GM19035 (cell line): ENCODE measurements around the gene KSR1.
"Not testable (repeated sequence)": the region's sequence is repeated elsewhere in the genome, so short reads cannot be mapped to it uniquely, and the experiment has no call there.

Experiments
- ATAC-seq: cut with Tn5 transposase; IDR thresholded peaks from one replicate; pipeline ENCODE4 v1.9.1; 2021; ENCODE audit not compliant: unreplicated experiment

The KSR1 gene

GRCh38 chr17:27455914-27456680, at the start of gene KSR1:
Gene KSR1, plus strand, starts transcription at chr17:27456448. Its CDS starts 196 bp downstream, at chr17:27456644.
- ATAC-seq: peak; percentile 86

- ATAC-seq: no peak
Measured at GRCh38 chr17:27407916-27408864, 48.1 kb upstream of the KSR1 start.

GRCh38 chr17:27408891-27409290, 47.4 kb upstream of the KSR1 start:
- ATAC-seq: no peak

- ATAC-seq: not testable (repeated sequence)
Measured at GRCh38 chr17:27412158-27412557, 44.1 kb upstream of the KSR1 start.

GRCh38 chr17:27413315-27413714, 42.9 kb upstream of the KSR1 start:
- ATAC-seq: no peak

GRCh38 chr17:27413792-27414191, 42.5 kb upstream of the KSR1 start:
- no peak for ATAC-seq

GRCh38 chr17:27414271-27414670, 42.0 kb upstream of the KSR1 start:
- no peak for ATAC-seq

GRCh38 chr17:27414694-27415093, 41.6 kb upstream of the KSR1 start:
- ATAC-seq: no peak

- ATAC-seq: no peak
Measured at GRCh38 chr17:27415120-27415795, 41.0 kb upstream of the KSR1 start.

GRCh38 chr17:27417596-27418365, 38.5 kb upstream of the KSR1 start:
- no peak for ATAC-seq

GRCh38 chr17:27418366-27418615, 38.0 kb upstream of the KSR1 start:
- no peak for ATAC-seq

GRCh38 chr17:27419156-27419555, 37.1 kb upstream of the KSR1 start:
- ATAC-seq: no peak

GRCh38 chr17:27420211-27420950, 35.9 kb upstream of the KSR1 start:
- ATAC-seq: no peak

- no peak for ATAC-seq
Measured at GRCh38 chr17:27421111-27421510, 35.1 kb upstream of the KSR1 start.

- not testable (repeated sequence) for ATAC-seq
Measured at GRCh38 chr17:27421626-27422025, 34.6 kb upstream of the KSR1 start.

- no peak for ATAC-seq
Measured at GRCh38 chr17:27422601-27423000, 33.6 kb upstream of the KSR1 start.

- ATAC-seq: no peak
Measured at GRCh38 chr17:27423651-27424050, 32.6 kb upstream of the KSR1 start.

GRCh38 chr17:27424516-27424915, 31.7 kb upstream of the KSR1 start:
- ATAC-seq: no peak

- ATAC-seq: no peak
Measured at GRCh38 chr17:27424941-27425340, 31.3 kb upstream of the KSR1 start.

GRCh38 chr17:27425571-27425970, 30.7 kb upstream of the KSR1 start:
- not testable (repeated sequence) for ATAC-seq
